ENCODE measurements around the gene PTH2R. TPM values are rescaled to one million over a fixed set of nuclear protein-coding genes. Genes with fewer than 3 reads are reported as not detected.
A peak's percentile ranks its signal among the peaks of the same experiment; 100 is the strongest.

The PTH2R gene
- total and polyA plus RNA-seq, 2 of the 13 experiments (the other 11 are each of a cell fraction or from before 2014, with no cell fraction given), result 0.04 TPM; not detected in 1

GRCh38 chr2:208371634-208371935, 35.0 kb upstream of the PTH2R start (continued):
- no peak for TF ChIP-seq ZUFSP (CRISPR knock-in tag; IDR thresholded peaks at IDR 0.05; ENCODE audit: borderline replicate concordance)
- TF ChIP-seq ZNF354B (CRISPR knock-in tag; IDR thresholded peaks at IDR 0.05), result no peak
- no peak for TF ChIP-seq ZNF644 (CRISPR knock-in tag; IDR thresholded peaks at IDR 0.05; ENCODE audit: low read depth)
- no peak for TF ChIP-seq BCL3 (CRISPR knock-in tag; IDR thresholded peaks at IDR 0.05)
- TF ChIP-seq NFIB (CRISPR knock-in tag; IDR thresholded peaks at IDR 0.05; ENCODE audit: borderline replicate concordance), result no peak

- Histone ChIP-seq H3K4me1 (ENCODE audit: insufficient read depth, low read length) (peaks cover 28% of the 10 kb centered on the region), H3K4me2 (ENCODE audit: low read depth, low read length) (no peak overlapping the region), H3K27me3 (ENCODE audit: control insufficient read depth in 1 of 2, insufficient read depth in 2 of 2, low read length in 2 of 2) (no peaks in the 10 kb centered on the region), H3K79me2 (ENCODE audit: insufficient read depth, low read length) (no peaks in the 10 kb centered on the region), H2AFZ (ENCODE audit: low read length) (no peak overlapping the region), H3K36me3 (replicated peaks in 1 of 2; ENCODE audit: control insufficient read depth in 1 of 2, insufficient read depth in 2 of 2, low read length in 2 of 2) (no peaks in the 10 kb centered on the region), H3K9ac (ENCODE audit: insufficient read depth, low read depth, low read length) (no peak overlapping the region), H3K27ac (ENCODE audit: extremely low read length, insufficient read depth, low read length) (no peak overlapping the region), H3K9me3 (ENCODE audit: low read length) (no peaks in the 10 kb centered on the region), H3K4me3 (replicated peaks in 1 of 3; ENCODE audit: insufficient read depth in 1 of 3, low read depth in 2 of 3, low read length in 3 of 3) (no peak overlapping the region), H4K20me1 (ENCODE audit: insufficient read depth, low read length) (no peaks in the 10 kb centered on the region)
- ChIA-PET POLR2A (no interaction called here), CTCF (ENCODE audit: low intra/inter-chr PET ratio, low total read pairs) (no interaction called here)
- DNase-seq (ENCODE audit: low spot score), result peak; percentile 43
- intact Hi-C loops (cut with micrococcal nuclease; ENCODE audit: unreplicated experiment) (no loop called here), in situ Hi-C loops (cut with HindIII; ENCODE audit: extremely low pct_ligation_motif_present, low pct_unique_long_range_greater_than_20kb) (no loop called here)
- peak; percentile 64 for FAIRE-seq
- no TSS peak for BruUV-seq (replicated peaks)
- WGBS (ENCODE audit: low lambda C conversion rate), result 33% methylated on average over 2 of the region's 2 CpGs
- peak; percentile 59 for ATAC-seq
- TF ChIP-seq ZNF567 (CRISPR knock-in tag; IDR thresholded peaks at IDR 0.05; ENCODE audit: borderline replicate concordance) (no peak), CTCF (CRISPR knock-in tag; IDR thresholded peaks at IDR 0.05) (peak; percentile 73), ZNF776 (CRISPR knock-in tag; IDR thresholded peaks at IDR 0.05) (no peak), ARID3A (IDR thresholded peaks at IDR 0.05; ENCODE audit: low read depth, low read length) (peak; percentile 92), STAG1 (CRISPR knock-in tag; IDR thresholded peaks at IDR 0.05) (peak; percentile 35; the same call in 1 of the 2 replicates), SMC3 (IDR thresholded peaks at IDR 0.05; ENCODE audit: low read length) (peak; percentile 14; the same call in 1 of the 2 replicates), CREB1 (IDR thresholded peaks at IDR 0.05) (no peak), CREB1 (CRISPR knock-in tag; IDR thresholded peaks at IDR 0.05) (0 out of 2 replicates have a peak, but pooled peaks have one; percentile 29), XRCC5 (optimal IDR thresholded peaks at IDR 0.05; ENCODE audit: low read length) (peak; percentile 49), ASH2L (IDR thresholded peaks at IDR 0.05; ENCODE audit: insufficient read length, low read depth, low read length) (no peak), YEATS4 (CRISPR knock-in tag; IDR thresholded peaks at IDR 0.05; ENCODE audit: borderline replicate concordance) (no peak)
Measured at GRCh38 chr2:208373460-208374089, 33.0 kb upstream of the PTH2R start.

Measured in HepG2 (cell line).